ENCODE measurements around the gene ECT2.

GRCh38 chr3:172752651-172753050 lies 2.1 kb downstream of the ECT2 start:
- TF ChIP-seq, protein P1, sequence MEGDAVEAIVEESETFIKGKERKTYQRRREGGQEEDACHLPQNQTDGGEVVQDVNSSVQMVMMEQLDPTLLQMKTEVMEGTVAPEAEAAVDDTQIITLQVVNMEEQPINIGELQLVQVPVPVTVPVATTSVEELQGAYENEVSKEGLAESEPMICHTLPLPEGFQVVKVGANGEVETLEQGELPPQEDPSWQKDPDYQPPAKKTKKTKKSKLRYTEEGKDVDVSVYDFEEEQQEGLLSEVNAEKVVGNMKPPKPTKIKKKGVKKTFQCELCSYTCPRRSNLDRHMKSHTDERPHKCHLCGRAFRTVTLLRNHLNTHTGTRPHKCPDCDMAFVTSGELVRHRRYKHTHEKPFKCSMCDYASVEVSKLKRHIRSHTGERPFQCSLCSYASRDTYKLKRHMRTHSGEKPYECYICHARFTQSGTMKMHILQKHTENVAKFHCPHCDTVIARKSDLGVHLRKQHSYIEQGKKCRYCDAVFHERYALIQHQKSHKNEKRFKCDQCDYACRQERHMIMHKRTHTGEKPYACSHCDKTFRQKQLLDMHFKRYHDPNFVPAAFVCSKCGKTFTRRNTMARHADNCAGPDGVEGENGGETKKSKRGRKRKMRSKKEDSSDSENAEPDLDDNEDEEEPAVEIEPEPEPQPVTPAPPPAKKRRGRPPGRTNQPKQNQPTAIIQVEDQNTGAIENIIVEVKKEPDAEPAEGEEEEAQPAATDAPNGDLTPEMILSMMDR (IDR thresholded peaks at IDR 0.05): no peak
- TF ChIP-seq POLR2A (IDR thresholded peaks at IDR 0.05): no peak
